ENCODE data around the gene OR6C70. TPM values are rescaled to one million over a fixed set of nuclear protein-coding genes. Genes with fewer than 3 reads are reported as not detected.

The OR6C70 gene
- polyA plus RNA-seq, 1 donor: not detected

Other genes with a start within 250 kb of the OR6C70 start
- gene OR10A7, start 249.1 kb downstream of the OR6C70 start, polyA plus RNA-seq (ENCODE audit: insufficient read length): not detected
- gene OR6C74, start 225.5 kb downstream of the OR6C70 start, polyA plus RNA-seq (ENCODE audit: insufficient read length): not detected
- not detected for gene OR6C6, start 173.6 kb downstream of the OR6C70 start, polyA plus RNA-seq (ENCODE audit: insufficient read length)
- not detected for gene OR6C1, start 155.8 kb downstream of the OR6C70 start, polyA plus RNA-seq (ENCODE audit: insufficient read length)
- gene OR6C3, start 139.4 kb downstream of the OR6C70 start, polyA plus RNA-seq (ENCODE audit: insufficient read length): not detected
- 0.08 TPM for gene OR6C75, start 107.2 kb downstream of the OR6C70 start, polyA plus RNA-seq (ENCODE audit: insufficient read length)
- not detected for gene OR6C65, start 69.6 kb downstream of the OR6C70 start, polyA plus RNA-seq (ENCODE audit: insufficient read length)
- not detected for gene OR6C76, start 43.9 kb downstream of the OR6C70 start, polyA plus RNA-seq (ENCODE audit: insufficient read length)
- not detected for gene OR6C2, start 26.1 kb downstream of the OR6C70 start, polyA plus RNA-seq (ENCODE audit: insufficient read length)
- not detected for gene OR6C68, start 22.2 kb upstream of the OR6C70 start, polyA plus RNA-seq (ENCODE audit: insufficient read length)
- not detected for gene OR6C4, start 79.5 kb upstream of the OR6C70 start, polyA plus RNA-seq (ENCODE audit: insufficient read length)
- not detected for gene OR2AP1, start 102.3 kb upstream of the OR6C70 start, polyA plus RNA-seq (ENCODE audit: insufficient read length)
- not detected for gene OR10P1, start 166.8 kb upstream of the OR6C70 start, polyA plus RNA-seq (ENCODE audit: insufficient read length)
- gene ITGA7, start 237.8 kb upstream of the OR6C70 start, polyA plus RNA-seq (ENCODE audit: insufficient read length): 466 TPM
- 109 TPM for gene BLOC1S1, start 245.9 kb upstream of the OR6C70 start, polyA plus RNA-seq (ENCODE audit: insufficient read length)

All from hindlimb muscle (tissue), 1 donor.